H9 (cell line): ENCODE results near the gene TSPAN9. TPM values are rescaled to one million over a fixed set of nuclear protein-coding genes. Genes with fewer than 3 reads are reported as not detected.

Experiments
- DNase-seq: peaks from one replicate; pipeline ENCODE4 v3.0.0-alpha.2; 2017
- H2AFZ ChIP-seq: one replicate; pipeline ENCODE4 v1.6.1; 2013; ENCODE audit warnings: mild to moderate bottlenecking, low read length, control low read depth, moderate library complexity
- H2AK5ac ChIP-seq: 2 replicates; pipeline ENCODE4 v1.6.1; 2013; ENCODE audit warnings: low read length, control low read depth, mixed read lengths; ENCODE audit not compliant: insufficient read length
- H2BK120ac ChIP-seq: one replicate; pipeline ENCODE4 v1.6.1; 2013; ENCODE audit warnings: low read depth, mild to moderate bottlenecking, low read length, control low read depth, inconsistent platforms; ENCODE audit not compliant: poor library complexity, severe bottlenecking
- H2BK12ac ChIP-seq: 2 replicates; pipeline ENCODE4 v1.6.1; 2013; ENCODE audit warnings: low read length, control low read depth, mixed read lengths, low read depth; ENCODE audit not compliant: insufficient read length
- H2BK15ac ChIP-seq: 2 replicates; pipeline ENCODE4 v1.6.1; 2013; ENCODE audit warnings: low read depth, low read length, control low read depth
- H2BK20ac ChIP-seq: one replicate; pipeline ENCODE4 v1.6.1; 2013; ENCODE audit warnings: low read depth, mild to moderate bottlenecking, low read length, control low read depth, inconsistent platforms; ENCODE audit not compliant: poor library complexity, severe bottlenecking
- H2BK5ac ChIP-seq: 2 replicates; pipeline ENCODE4 v1.6.1; 2013; ENCODE audit warnings: low read length, control low read depth, mixed read lengths; ENCODE audit not compliant: insufficient read length
- H3K14ac ChIP-seq: 2 replicates; pipeline ENCODE4 v1.6.1; 2013; ENCODE audit warnings: low read length, control low read depth; ENCODE audit not compliant: insufficient read depth
- H3K18ac ChIP-seq: 2 replicates; pipeline ENCODE4 v1.6.1; 2013; ENCODE audit warnings: low read depth, mild to moderate bottlenecking, mixed read lengths, low read length, control low read depth; ENCODE audit not compliant: insufficient read length
- H3K23ac ChIP-seq: 2 replicates; pipeline ENCODE4 v1.6.1; 2013; ENCODE audit warnings: low read length, control low read depth, mixed read lengths, low read depth; ENCODE audit not compliant: insufficient read length
- H3K23me2 ChIP-seq: 2 replicates; pipeline ENCODE4 v1.6.1; 2013; ENCODE audit warnings: low read depth, mild to moderate bottlenecking, mixed read lengths, low read length, control low read depth; ENCODE audit not compliant: insufficient read length, poor library complexity, severe bottlenecking
- H3K27ac ChIP-seq: 2 replicates; pipeline ENCODE4 v1.5.1; 2013; ENCODE audit warnings: low read length, control low read depth, mixed read lengths, low read depth; ENCODE audit not compliant: insufficient read length
- H3K27me3 ChIP-seq: 2 replicates; pipeline ENCODE4 v1.6.1; 2013; ENCODE audit warnings: low read length, control low read depth, inconsistent platforms; ENCODE audit not compliant: insufficient read depth
- H3K4ac ChIP-seq: 2 replicates; pipeline ENCODE4 v1.6.1; 2013; ENCODE audit warnings: low read depth, mild to moderate bottlenecking, control low read depth, inconsistent platforms, low read length, moderate library complexity
- H3K4me1 ChIP-seq: 2 replicates; pipeline ENCODE4 v1.6.1; 2013; ENCODE audit warnings: low read length, control low read depth, inconsistent platforms; ENCODE audit not compliant: insufficient read depth
- H3K4me2 ChIP-seq: 2 replicates; pipeline ENCODE4 v1.6.1; 2013; ENCODE audit warnings: low read length, control low read depth, mixed read lengths; ENCODE audit not compliant: insufficient read length, insufficient read depth
- H3K56ac ChIP-seq: 2 replicates; pipeline ENCODE4 v1.6.1; 2013; ENCODE audit warnings: low read depth, mild to moderate bottlenecking, mixed read lengths, low read length, control low read depth; ENCODE audit not compliant: insufficient read length
- H3K79me1 ChIP-seq: 2 replicates; pipeline ENCODE4 v1.6.1; 2013; ENCODE audit warnings: low read depth, mild to moderate bottlenecking, moderate library complexity, low read length, control low read depth, inconsistent platforms; ENCODE audit not compliant: insufficient read depth, poor library complexity, severe bottlenecking
- H3K79me2 ChIP-seq: 2 replicates; pipeline ENCODE4 v1.6.1; 2013; ENCODE audit warnings: low read length, control low read depth, inconsistent platforms; ENCODE audit not compliant: insufficient read depth
- H3K9ac ChIP-seq: 2 replicates; pipeline ENCODE4 v1.6.1; 2013; ENCODE audit warnings: low read length, control low read depth, mixed read lengths; ENCODE audit not compliant: insufficient read length; ENCODE audit errors: extremely low read depth
- H3K9me3 ChIP-seq: one replicate; pipeline ENCODE4 v1.6.1; 2013; ENCODE audit warnings: low read depth, low read length, inconsistent platforms; ENCODE audit not compliant: control insufficient read depth
- H3T11ph ChIP-seq: one replicate; pipeline ENCODE4 v1.6.1; 2013; ENCODE audit warnings: mild to moderate bottlenecking, low read length, control low read depth, inconsistent platforms
- H4K20me1 ChIP-seq: one replicate; pipeline ENCODE4 v1.6.1; 2013; ENCODE audit not compliant: control insufficient read depth, insufficient read length, insufficient read depth
- H4K5ac ChIP-seq: 2 replicates; pipeline ENCODE4 v1.6.1; 2013; ENCODE audit warnings: low read depth, mild to moderate bottlenecking, mixed read lengths, low read length, control low read depth; ENCODE audit not compliant: insufficient read length
- H4K8ac ChIP-seq: replicated peaks from 2 replicates; pipeline ENCODE4 v1.6.1; 2013; ENCODE audit warnings: low read length, control low read depth, mixed read lengths, low read depth; ENCODE audit not compliant: insufficient read length
- H4K91ac ChIP-seq: 2 replicates; pipeline ENCODE4 v1.6.1; 2013; ENCODE audit warnings: low read depth, mild to moderate bottlenecking, moderate library complexity, mixed read lengths, low read length, control low read depth; ENCODE audit not compliant: insufficient read length
- H3K27ac Mint-ChIP-seq, 3 experiments: 2 replicates in 2 of 3; 3 replicates in 1 of 3; pipeline ENCODE4 v1.8.0; 2020 to 2021; ENCODE audit warnings: mixed read lengths in 3 of 3, mild to moderate bottlenecking in 1 of 3, moderate library complexity in 1 of 3
- H3K27me3 Mint-ChIP-seq: 2 replicates; pipeline ENCODE4 v1.8.0; 2021; ENCODE audit warnings: low read depth, mild to moderate bottlenecking, moderate library complexity, mixed read lengths
- H3K36me3 Mint-ChIP-seq, 3 experiments: 2 replicates in 2 of 3; 3 replicates in 1 of 3; pipeline ENCODE4 v1.8.0; 2020 to 2021; ENCODE audit warnings: low read depth in 3 of 3, mixed read lengths in 3 of 3; ENCODE audit not compliant: insufficient read depth in 1 of 3
- H3K4me1 Mint-ChIP-seq, 2 experiments: 2 replicates each; pipeline ENCODE4 v1.8.0; 2020; ENCODE audit warnings: mixed read lengths in 2 of 2
- H3K4me3 Mint-ChIP-seq, 2 experiments: 2 replicates in 1 of 2; 3 replicates in 1 of 2; pipeline ENCODE4 v1.8.0; 2020 to 2021; ENCODE audit warnings: mild to moderate bottlenecking in 2 of 2, mixed read lengths in 2 of 2, moderate library complexity in 1 of 2
- H3K9me3 Mint-ChIP-seq, 2 experiments: 2 replicates in 1 of 2; 3 replicates in 1 of 2; pipeline ENCODE4 v1.8.0; 2020; ENCODE audit warnings: mild to moderate bottlenecking in 2 of 2, mixed read lengths in 2 of 2, moderate library complexity in 1 of 2
- CTCF ChIP-seq: fragments of 200-600 bp; sonication (generic); conservative IDR thresholded peaks from 3 replicates; pipeline ENCODE4 v1.8.0; 2021; ENCODE audit warnings: antibody characterized with exemption, mild to moderate bottlenecking
- WGBS: extraction: QIAGEN DNeasy Blood & Tissue Kit; methylation state at CpG from one replicate; pipeline ENCODE4 v1.1.7; 2013; ENCODE audit warnings: missing lambda C conversion rate, low lambda C conversion rate, mixed read lengths; ENCODE audit not compliant: insufficient read length; ENCODE audit errors: extremely low coverage; 5-methylcytosine and 5-hydroxymethylcytosine counted together
- total RNA-seq: library from RNA; stranded (reverse); gene quantifications from 2 replicates; pipeline ENCODE4 v1.2.1, GENCODE V29; 2021

TSPAN9 gene
- total RNA-seq, 1 experiment from 2014 or later = 19.0 TPM

- Histone ChIP-seq H2BK5ac (no peak overlapping the region), H3K14ac (no peak overlapping the region), H3K4me1 (no peaks in the 10 kb centered on the region), H3K27ac (no peak overlapping the region), H2AFZ (no peak overlapping the region), H4K20me1 (no peaks in the 10 kb centered on the region), H3K4me2 (no peak overlapping the region), H4K8ac (no peak overlapping the region), H3K27me3 (no peaks in the 10 kb centered on the region; the same call in 1 of the 2 replicates), H2AK5ac (no peak overlapping the region), H4K5ac (no peak overlapping the region), H3K23me2 (no peaks in the 10 kb centered on the region), H4K91ac (no peak overlapping the region), H3K4ac (no peak overlapping the region), H2BK15ac (no peak overlapping the region), H3K18ac (no peak overlapping the region), H2BK12ac (no peak overlapping the region), H3K23ac (no peak overlapping the region), H3K9me3 (no peaks in the 10 kb centered on the region), H3T11ph (no peak overlapping the region), H3K79me2 (no peaks in the 10 kb centered on the region), H3K79me1 (no peaks in the 10 kb centered on the region), H2BK20ac (no peak overlapping the region), H3K56ac (no peak overlapping the region), H2BK120ac (no peak overlapping the region), H3K9ac (no peak overlapping the region)
- no peak for TF ChIP-seq CTCF
- no peak overlapping the region for H3K27ac Mint-ChIP-seq
- H3K27me3 Mint-ChIP-seq = peaks cover 16% of the 10 kb centered on the region
- H3K9me3 Mint-ChIP-seq = no peaks in the 10 kb centered on the region
- DNase-seq = no peak
- H3K4me1 Mint-ChIP-seq = peaks cover 2 to 12% of the 10 kb centered on the region in 2 experiments
- H3K36me3 Mint-ChIP-seq = no peaks in the 10 kb centered on the region; a peak in 1 of 7 replicates
- no CpG with 5 or more reads among the region's 12 CpGs for WGBS
- no peak overlapping the region for H3K4me3 Mint-ChIP-seq
These were observed 228.3 kb downstream of the TSPAN9 start for GRCh38 chr12:3305464-3305863.
